GM21423 (cell line): ENCODE results near the gene EPB41L4A.
"Not testable (repeated sequence)": the region's sequence is repeated elsewhere in the genome, so short reads cannot be mapped to it uniquely, and the experiment has no call there.

ENCODE experiments used
- ATAC-seq: cut with Tn5 transposase; IDR thresholded peaks from one replicate; pipeline ENCODE4 v1.9.1; 2021; ENCODE audit warnings: mild to moderate bottlenecking, moderate library complexity; ENCODE audit not compliant: unreplicated experiment

Gene EPB41L4A

GRCh38 chr5:112263469-112263868 is 155.6 kb downstream of the EPB41L4A start:
- ATAC-seq = no peak

GRCh38 chr5:112258571-112258970 is 160.5 kb downstream of the EPB41L4A start:
- ATAC-seq = no peak

- no peak for ATAC-seq
These were observed 161.1 kb downstream of the EPB41L4A start for GRCh38 chr5:112257976-112258375.

- no peak for ATAC-seq
These were observed 162.1 kb downstream of the EPB41L4A start for GRCh38 chr5:112257005-112257404.

GRCh38 chr5:112254303-112254702 is 164.8 kb downstream of the EPB41L4A start:
- no peak for ATAC-seq

- no peak for ATAC-seq
These were observed 165.4 kb downstream of the EPB41L4A start for GRCh38 chr5:112253478-112254250.

GRCh38 chr5:112250551-112250950 is 168.5 kb downstream of the EPB41L4A start:
- no peak for ATAC-seq

DNA sequence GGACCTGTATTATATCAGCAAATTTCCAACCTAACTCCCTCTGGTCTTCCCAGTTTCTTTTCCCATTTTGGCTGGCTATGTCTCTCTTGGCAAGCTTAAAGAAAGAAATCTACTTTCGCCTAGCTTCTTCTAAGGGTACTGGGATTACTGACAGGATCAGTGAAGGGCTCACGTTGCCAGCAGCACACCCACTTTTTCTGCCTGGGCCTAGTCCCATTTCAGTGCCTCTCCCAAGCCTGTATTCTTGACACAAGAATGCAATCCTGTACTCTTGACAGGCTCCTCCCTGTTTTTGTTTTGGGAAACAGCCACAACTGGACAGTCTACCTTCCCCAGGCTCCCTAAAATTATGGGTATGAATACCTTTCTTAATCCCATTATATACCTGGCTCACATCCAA is 170.5 kb downstream of the EPB41L4A start:
- ATAC-seq = no peak

DNA sequence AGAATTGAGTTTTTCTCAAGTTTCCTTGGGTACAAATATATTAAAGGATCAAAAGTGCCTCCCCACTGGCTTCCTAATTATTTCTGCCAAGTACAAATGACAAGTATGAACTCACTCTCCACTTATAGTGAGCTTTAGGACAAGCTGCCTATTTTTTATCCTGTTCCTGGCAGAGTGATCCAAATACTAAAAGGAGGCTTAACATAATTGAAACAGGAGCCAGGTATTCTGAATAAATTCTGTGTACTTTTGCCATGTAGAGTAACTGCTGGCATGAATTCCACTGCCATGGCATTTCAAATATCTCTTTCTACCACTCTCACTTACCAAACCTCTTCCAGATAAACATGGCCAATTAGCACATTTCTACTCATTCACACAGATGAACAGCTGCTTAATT is 171.1 kb downstream of the EPB41L4A start:
- no peak for ATAC-seq

DNA sequence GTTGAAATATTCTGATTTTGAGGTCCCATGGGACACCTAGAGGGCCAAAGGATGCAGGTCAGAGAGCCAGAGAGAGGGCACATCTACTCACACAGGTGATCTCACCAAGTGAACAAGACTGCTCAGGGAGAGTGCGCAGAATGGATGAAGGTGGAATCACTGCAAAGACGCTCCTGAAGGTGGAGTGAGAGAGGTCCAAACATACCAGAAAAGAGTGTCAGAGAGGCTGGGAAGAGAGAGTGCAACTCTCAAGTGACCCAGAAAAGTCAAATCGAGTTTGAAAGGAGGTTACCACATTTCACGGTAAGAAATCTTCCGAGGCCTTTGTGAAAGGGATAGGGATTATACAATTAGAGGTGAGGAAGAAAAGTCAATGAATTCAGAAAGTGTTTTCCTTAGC is 173.4 kb downstream of the EPB41L4A start:
- ATAC-seq = no peak

DNA sequence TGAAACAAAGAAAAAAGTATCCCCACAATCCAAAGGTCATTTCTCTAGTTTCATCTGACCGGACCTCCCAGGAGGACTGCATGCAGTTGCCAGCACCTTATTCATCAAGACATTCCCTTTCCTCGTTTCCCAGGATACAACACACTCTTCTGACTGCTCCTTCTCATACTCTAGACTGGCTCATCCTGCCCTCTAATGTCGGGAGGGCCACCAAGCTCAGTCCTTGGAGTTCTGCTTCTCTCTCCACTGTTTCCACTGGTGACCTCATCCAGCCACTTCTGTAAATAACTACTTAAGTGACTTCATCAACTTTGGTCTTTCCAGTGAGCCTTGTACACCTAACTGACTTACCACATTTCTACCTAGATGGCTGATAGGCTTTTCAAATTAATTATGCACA is 179.1 kb downstream of the EPB41L4A start:
- ATAC-seq = no peak

GRCh38 chr5:112238473-112238872 is 180.6 kb downstream of the EPB41L4A start:
- no peak for ATAC-seq

- no peak for ATAC-seq
These were observed 181.6 kb downstream of the EPB41L4A start for GRCh38 chr5:112237456-112237855.

DNA sequence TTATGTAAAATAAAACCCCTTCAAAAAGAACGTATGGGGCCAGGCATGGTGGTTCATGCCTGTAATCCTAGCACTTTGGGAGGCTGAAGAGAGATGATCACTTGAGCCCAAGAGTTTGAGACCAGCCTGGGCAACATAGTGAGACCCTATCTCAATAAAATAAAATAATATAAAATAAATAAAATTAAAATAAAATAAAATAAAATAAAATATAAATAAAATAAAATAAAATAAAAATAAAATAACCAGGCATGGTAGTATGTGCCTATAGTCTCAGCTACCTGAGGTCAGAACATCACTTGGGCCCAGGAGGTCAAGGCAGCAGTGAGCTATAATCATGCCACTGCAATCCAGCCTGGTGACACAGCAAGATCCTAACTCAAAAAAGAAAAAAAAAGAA is 185.1 kb downstream of the EPB41L4A start:
- ATAC-seq = no peak

- ATAC-seq = no peak
These were observed 186.4 kb downstream of the EPB41L4A start for GRCh38 chr5:112232667-112233066.

DNA sequence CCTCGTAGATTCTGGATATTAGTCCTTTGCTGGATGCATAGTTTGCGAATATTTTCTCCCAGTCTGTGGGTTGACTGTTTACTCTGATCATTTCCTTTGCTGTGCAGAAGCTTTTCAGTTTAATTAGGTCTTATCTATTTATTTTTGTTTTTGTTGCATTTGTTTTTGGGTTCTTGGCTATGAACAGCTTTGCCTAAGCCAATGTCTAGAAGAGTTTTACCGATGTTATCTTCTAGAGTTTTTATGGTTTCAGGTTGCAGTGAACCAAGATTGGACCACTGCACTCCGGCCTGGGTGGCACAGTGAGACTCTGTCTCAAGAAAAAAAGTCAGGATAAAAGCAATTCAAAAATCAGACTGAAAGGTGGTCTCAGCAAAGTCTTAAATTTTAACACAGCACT is 188.5 kb downstream of the EPB41L4A start:
- no peak for ATAC-seq

GRCh38 chr5:112228667-112229066 is 190.4 kb downstream of the EPB41L4A start:
- no peak for ATAC-seq

- ATAC-seq = no peak
These were observed 191.0 kb downstream of the EPB41L4A start for GRCh38 chr5:112227911-112228631.

DNA sequence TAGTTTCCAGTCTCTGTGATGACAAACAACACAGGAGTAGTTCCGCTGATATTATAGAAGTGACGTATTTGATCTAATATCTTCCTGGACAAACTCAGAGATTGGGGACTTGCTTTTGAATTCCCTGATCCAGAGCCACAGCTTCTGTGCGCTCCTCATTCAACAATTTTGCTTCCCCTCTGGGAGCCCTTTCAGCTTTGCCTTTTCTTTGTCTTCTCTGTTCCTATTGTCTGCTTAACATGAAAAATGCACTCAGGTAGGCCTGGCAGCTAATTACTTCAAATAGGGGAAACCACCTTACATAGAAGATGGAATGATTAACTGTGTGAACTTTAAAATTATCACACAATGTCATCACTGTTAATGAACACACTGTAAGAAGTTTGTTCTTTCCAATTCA is 192.9 kb downstream of the EPB41L4A start:
- no peak for ATAC-seq

DNA sequence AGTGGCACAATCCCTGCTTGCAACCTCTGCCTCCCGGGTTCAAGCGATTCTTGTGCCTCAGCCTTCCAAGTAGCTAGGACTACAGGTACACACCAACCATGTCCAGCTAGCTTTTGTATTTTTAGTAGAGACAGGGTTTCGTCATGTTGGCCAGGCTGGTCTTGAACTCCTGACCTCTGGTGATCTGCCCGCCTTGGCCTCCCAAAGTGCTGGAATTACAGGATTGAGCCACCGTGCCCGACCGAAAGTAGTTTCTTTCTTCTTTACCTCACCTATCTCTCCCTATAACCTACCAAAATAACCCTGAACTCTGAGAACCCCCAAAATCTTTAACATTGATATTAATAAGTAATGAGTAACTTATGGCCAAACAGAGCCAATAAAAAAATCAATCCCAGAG is 196.1 kb downstream of the EPB41L4A start:
- ATAC-seq = not testable (repeated sequence)

DNA sequence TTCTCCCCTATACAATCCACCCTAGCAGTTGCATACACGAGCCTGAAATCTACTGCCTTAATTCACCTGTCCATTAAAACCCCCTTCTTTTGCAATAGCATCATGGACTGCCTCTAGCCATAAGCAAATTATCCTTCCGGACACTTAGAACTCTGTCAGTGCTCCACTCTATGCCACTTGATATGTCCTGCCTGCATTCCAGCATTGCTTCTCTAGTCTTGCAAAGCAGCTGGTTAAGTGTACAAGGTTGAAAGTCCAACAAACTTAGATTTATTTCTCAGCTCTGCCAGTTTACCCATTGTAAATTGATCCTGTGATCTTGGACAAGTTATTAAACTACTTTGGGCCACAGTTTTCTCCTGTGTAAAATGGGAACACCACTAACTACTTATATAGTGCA is 197.9 kb downstream of the EPB41L4A start:
- ATAC-seq = no peak

- no peak for ATAC-seq
These were observed 200.1 kb downstream of the EPB41L4A start for GRCh38 chr5:112219000-112219399.
